Measurements from ENCODE around the gene SMYD3. TPM values are rescaled to one million over a fixed set of nuclear protein-coding genes. Genes with fewer than 3 reads are reported as not detected.

Gene SMYD3
- total and polyA plus RNA-seq, 9 of the 15 experiments (the other 6 are each of a cell fraction or from before 2014, with no cell fraction given) = 128 to 440 (median 197) TPM

GRCh38 chr1:245987997-245988392, 519.1 kb downstream of the SMYD3 start (continued):
- TF ChIP-seq, protein P1, sequence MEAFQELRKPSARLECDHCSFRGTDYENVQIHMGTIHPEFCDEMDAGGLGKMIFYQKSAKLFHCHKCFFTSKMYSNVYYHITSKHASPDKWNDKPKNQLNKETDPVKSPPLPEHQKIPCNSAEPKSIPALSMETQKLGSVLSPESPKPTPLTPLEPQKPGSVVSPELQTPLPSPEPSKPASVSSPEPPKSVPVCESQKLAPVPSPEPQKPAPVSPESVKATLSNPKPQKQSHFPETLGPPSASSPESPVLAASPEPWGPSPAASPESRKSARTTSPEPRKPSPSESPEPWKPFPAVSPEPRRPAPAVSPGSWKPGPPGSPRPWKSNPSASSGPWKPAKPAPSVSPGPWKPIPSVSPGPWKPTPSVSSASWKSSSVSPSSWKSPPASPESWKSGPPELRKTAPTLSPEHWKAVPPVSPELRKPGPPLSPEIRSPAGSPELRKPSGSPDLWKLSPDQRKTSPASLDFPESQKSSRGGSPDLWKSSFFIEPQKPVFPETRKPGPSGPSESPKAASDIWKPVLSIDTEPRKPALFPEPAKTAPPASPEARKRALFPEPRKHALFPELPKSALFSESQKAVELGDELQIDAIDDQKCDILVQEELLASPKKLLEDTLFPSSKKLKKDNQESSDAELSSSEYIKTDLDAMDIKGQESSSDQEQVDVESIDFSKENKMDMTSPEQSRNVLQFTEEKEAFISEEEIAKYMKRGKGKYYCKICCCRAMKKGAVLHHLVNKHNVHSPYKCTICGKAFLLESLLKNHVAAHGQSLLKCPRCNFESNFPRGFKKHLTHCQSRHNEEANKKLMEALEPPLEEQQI (IDR thresholded peaks at IDR 0.05) = 0 out of 2 replicates have a peak, but pooled peaks have one; percentile 60
- TF ChIP-seq ARID2 (IDR thresholded peaks at IDR 0.05) = peak; percentile 52; the same call in 1 of the 2 replicates
- TF ChIP-seq, protein P2, sequence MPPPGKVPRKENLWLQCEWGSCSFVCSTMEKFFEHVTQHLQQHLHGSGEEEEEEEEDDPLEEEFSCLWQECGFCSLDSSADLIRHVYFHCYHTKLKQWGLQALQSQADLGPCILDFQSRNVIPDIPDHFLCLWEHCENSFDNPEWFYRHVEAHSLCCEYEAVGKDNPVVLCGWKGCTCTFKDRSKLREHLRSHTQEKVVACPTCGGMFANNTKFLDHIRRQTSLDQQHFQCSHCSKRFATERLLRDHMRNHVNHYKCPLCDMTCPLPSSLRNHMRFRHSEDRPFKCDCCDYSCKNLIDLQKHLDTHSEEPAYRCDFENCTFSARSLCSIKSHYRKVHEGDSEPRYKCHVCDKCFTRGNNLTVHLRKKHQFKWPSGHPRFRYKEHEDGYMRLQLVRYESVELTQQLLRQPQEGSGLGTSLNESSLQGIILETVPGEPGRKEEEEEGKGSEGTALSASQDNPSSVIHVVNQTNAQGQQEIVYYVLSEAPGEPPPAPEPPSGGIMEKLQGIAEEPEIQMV (tag; conservative IDR thresholded peaks at IDR 0.05; ENCODE audit: low read depth) = no peak
- no peak for TF ChIP-seq BCLAF1 (IDR thresholded peaks at IDR 0.05; ENCODE audit: borderline replicate concordance in 1 of 2, control insufficient read depth in 1 of 2, low read depth in 2 of 2, low read length in 1 of 2)
- TF ChIP-seq TOE1 (IDR thresholded peaks at IDR 0.05; ENCODE audit: borderline replicate concordance) = peak; percentile 77
- no peak for TF ChIP-seq TOE1 (CRISPR knock-in tag; IDR thresholded peaks at IDR 0.05; ENCODE audit: borderline replicate concordance, low read depth)
- TF ChIP-seq, protein P3, sequence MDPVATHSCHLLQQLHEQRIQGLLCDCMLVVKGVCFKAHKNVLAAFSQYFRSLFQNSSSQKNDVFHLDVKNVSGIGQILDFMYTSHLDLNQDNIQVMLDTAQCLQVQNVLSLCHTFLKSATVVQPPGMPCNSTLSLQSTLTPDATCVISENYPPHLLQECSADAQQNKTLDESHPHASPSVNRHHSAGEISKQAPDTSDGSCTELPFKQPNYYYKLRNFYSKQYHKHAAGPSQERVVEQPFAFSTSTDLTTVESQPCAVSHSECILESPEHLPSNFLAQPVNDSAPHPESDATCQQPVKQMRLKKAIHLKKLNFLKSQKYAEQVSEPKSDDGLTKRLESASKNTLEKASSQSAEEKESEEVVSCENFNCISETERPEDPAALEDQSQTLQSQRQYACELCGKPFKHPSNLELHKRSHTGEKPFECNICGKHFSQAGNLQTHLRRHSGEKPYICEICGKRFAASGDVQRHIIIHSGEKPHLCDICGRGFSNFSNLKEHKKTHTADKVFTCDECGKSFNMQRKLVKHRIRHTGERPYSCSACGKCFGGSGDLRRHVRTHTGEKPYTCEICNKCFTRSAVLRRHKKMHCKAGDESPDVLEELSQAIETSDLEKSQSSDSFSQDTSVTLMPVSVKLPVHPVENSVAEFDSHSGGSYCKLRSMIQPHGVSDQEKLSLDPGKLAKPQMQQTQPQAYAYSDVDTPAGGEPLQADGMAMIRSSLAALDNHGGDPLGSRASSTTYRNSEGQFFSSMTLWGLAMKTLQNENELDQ (CRISPR knock-in tag; IDR thresholded peaks at IDR 0.05; ENCODE audit: borderline replicate concordance) = no peak
- TF ChIP-seq NCOA4 (IDR thresholded peaks at IDR 0.05; ENCODE audit: partially characterized antibody) = peak; percentile 42

Measured in K562 (cell line).